Activated T-helper 17 cell treated with anti-CD3 and anti-CD28 coated beads, Interleukin-2, amount 50 U/mL, for 72 hours (primary cell): ENCODE data around the gene TRPV5. TPM values are rescaled to one million over a fixed set of nuclear protein-coding genes. Genes with fewer than 3 reads are reported as not detected.

Experiments
- ATAC-seq: fragments of 150-1000 bp; cut with Tn5 transposase; replicated peaks from 2 replicates; pipeline ENCODE4 v1.10.0; 2021; ENCODE audit warnings: mild to moderate bottlenecking, moderate library complexity
- H3K27ac Mint-ChIP-seq: one replicate; pipeline ENCODE4 v1.8.0; 2022; ENCODE audit warnings: mixed read lengths
- H3K27me3 Mint-ChIP-seq: one replicate; pipeline ENCODE4 v1.8.0; 2022; ENCODE audit warnings: mixed read lengths
- H3K36me3 Mint-ChIP-seq: one replicate; pipeline ENCODE4 v1.8.0; 2022; ENCODE audit warnings: low read depth, mild to moderate bottlenecking, mixed read lengths
- H3K4me1 Mint-ChIP-seq: one replicate; pipeline ENCODE4 v1.8.0; 2022; ENCODE audit warnings: mixed read lengths
- H3K4me3 Mint-ChIP-seq: one replicate; pipeline ENCODE4 v1.8.0; 2022; ENCODE audit warnings: mild to moderate bottlenecking, mixed read lengths
- H3K9me3 Mint-ChIP-seq: one replicate; pipeline ENCODE4 v1.8.0; 2022; ENCODE audit warnings: mixed read lengths
- total RNA-seq, 2 donors: library from RNA; stranded (reverse); gene quantifications; one replicate each; pipeline ENCODE4 v1.2.3, GENCODE V29; 2022

TRPV5 gene
- total RNA-seq, 2 donors from 2014 or later, result 0.13 TPM; not detected in 1

DNA sequence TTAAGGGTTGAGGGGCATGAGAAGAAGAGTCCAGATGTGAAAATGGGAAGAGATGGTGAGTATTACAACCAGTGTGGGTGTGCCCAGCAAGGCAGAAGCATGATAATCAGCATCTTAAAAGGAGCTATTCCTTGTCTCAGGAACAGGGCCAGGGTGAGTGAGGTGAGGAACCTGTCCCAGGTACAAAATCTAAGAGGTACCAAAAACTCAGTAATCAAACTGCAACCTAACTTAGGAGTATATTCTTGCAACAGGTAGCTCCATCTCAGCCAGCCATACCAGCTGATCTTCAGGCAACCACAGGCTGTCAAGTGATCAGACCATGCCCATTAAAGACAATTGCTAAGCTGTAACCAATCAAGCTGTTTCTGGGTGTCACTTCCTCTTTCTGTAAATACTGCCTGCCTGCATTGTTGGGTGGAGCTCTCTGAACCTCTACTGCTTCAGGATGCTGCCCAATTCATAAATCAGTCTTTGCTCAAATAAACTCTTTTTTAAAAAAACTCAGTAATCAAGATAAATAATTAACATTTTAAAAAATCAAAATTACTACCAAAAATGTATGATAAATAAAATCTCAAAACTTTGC is 21.2 kb upstream of the TRPV5 start:
- peaks cover 19% of the 10 kb centered on the region for H3K27me3 Mint-ChIP-seq
- no peaks in the 10 kb centered on the region for H3K4me1 Mint-ChIP-seq
- ATAC-seq, result no peak

DNA sequence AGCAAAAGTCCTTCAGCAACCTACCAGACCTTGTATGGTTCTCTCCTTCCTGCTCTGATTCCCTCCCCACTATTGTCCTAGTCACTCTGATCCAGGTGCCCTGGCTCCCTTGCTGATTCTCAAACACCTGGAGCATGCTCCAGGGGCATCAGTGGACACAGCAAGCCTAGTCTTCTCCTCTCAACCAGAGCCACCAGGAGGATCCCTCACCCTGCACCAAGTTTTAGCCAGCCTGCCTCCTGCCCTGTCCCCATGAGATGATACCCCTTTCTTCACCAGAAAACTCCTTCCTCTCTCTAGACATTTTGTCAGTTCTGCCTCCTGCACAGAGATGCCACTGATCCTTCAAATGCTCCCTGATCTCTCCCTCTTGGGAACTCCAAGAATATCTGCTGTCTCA is 16.7 kb upstream of the TRPV5 start:
- peaks cover 10% of the 10 kb centered on the region for H3K9me3 Mint-ChIP-seq
- H3K4me3 Mint-ChIP-seq, result no peak overlapping the region
- H3K36me3 Mint-ChIP-seq, result no peaks in the 10 kb centered on the region
- peaks cover 17% of the 10 kb centered on the region for H3K27me3 Mint-ChIP-seq
- no peak for ATAC-seq
- H3K27ac Mint-ChIP-seq, result no peak overlapping the region
- H3K4me1 Mint-ChIP-seq, result no peaks in the 10 kb centered on the region

More for the DNA sequence above, 21.2 kb upstream of the TRPV5 start:
- H3K27ac Mint-ChIP-seq, result no peak overlapping the region
- no peaks in the 10 kb centered on the region for H3K36me3 Mint-ChIP-seq
- peaks cover 19% of the 10 kb centered on the region for H3K9me3 Mint-ChIP-seq
- H3K4me3 Mint-ChIP-seq, result no peak overlapping the region

DNA sequence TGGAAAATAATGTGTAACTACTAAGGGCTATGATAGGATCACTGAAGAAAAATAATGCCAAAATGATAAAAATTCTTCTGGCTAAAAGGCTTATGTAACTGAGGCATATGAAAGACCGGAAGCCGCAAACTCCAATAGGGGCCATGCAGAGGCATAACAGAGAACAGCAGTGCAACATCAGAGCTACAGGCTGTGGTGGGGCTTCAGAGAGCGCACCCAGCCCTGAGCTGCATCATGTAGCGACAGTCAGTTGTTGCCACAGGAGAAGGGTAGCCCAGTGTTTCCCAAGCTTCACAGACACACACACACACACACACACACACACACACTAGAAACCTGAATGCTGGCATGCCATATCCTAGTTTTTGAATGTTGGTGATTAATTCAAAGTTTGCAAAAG is 15.1 kb upstream of the TRPV5 start:
- no peaks in the 10 kb centered on the region for H3K4me1 Mint-ChIP-seq
- no peak overlapping the region for H3K4me3 Mint-ChIP-seq

DNA sequence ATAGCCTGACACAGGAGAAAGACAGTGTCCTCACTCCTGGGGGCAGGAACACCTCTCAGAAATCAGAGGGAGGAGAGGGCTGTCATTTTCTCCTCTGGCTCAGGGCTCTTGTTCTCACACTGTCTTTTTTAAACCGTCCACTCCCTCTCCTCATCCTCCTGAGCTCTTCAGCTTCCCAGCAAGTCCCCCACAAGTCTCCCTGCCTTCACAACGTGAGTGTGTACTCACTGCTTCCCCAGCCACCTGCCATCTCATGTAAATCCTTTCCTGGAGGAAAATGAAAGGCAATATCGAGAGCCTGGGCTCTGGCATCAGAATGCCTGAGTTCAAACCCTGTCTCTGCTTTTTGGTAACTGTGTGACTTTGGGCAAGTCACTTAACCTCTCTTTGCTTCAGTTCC is 11.5 kb upstream of the TRPV5 start:
- Mint-ChIP-seq H3K27me3 (peaks cover 40% of the 10 kb centered on the region), H3K9me3 (no peaks in the 10 kb centered on the region), H3K27ac (peak overlapping the region; percentile 38), H3K4me1 (no peaks in the 10 kb centered on the region), H3K36me3 (no peaks in the 10 kb centered on the region), H3K4me3 (no peak overlapping the region)
- no peak for ATAC-seq

More for the DNA sequence above, 15.1 kb upstream of the TRPV5 start:
- ATAC-seq, result no peak
- Mint-ChIP-seq H3K27me3 (peaks cover 28% of the 10 kb centered on the region), H3K9me3 (peaks cover under 1% of the 10 kb centered on the region), H3K36me3 (no peaks in the 10 kb centered on the region), H3K27ac (no peak overlapping the region)

GRCh38 chr7:142943706-142944268 is 10.2 kb upstream of the TRPV5 start:
- H3K27me3 Mint-ChIP-seq, result peaks cover 38% of the 10 kb centered on the region
- H3K4me1 Mint-ChIP-seq, result peaks cover 3% of the 10 kb centered on the region
- H3K9me3 Mint-ChIP-seq, result no peaks in the 10 kb centered on the region
- ATAC-seq, result no peak
- peak overlapping the region; percentile 28 for H3K27ac Mint-ChIP-seq
- no peaks in the 10 kb centered on the region for H3K36me3 Mint-ChIP-seq
- H3K4me3 Mint-ChIP-seq, result no peak overlapping the region

DNA sequence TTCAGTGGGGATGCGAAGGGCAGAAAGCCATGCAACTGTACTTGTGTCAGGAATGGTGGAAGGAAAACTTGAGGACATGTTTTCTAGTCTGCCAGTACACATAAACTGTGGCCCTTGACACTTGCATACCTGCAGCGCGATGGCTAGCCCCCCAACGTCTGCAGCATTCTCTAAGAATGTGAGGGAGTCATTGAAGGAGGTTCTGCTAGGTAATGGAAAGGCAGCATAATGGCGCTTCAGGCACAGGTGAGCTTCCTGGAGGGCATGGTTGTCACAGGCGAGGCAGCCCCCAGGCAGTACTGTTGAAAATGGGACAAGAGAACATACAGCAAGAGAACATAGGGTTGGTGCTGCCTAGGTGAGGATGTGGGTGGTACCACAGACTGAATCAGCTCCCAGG is 9.2 kb upstream of the TRPV5 start:
- Mint-ChIP-seq H3K4me1 (peaks cover 6% of the 10 kb centered on the region), H3K9me3 (no peaks in the 10 kb centered on the region), H3K27me3 (peaks cover 34% of the 10 kb centered on the region), H3K36me3 (no peaks in the 10 kb centered on the region), H3K4me3 (no peak overlapping the region), H3K27ac (no peak overlapping the region)
- ATAC-seq, result no peak

DNA sequence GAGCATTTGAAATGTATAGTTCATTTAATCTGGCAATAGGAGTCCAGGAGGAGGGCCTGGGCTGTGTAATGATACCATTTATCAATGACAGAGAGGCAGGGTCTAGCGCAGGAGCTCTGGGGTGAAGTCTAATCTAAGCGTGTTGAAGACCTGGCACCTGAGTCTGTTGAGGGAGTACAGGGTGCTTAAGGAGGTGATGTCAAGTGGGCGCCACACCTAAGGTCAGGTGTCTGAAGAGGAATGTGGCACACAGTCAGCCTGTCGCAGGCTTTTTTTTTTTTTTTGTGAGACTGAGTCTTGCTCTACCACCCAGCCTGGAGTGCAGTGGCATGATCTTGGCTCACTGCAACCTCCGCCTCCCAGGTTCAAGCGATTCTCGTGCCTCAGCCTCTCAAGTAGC is 8.0 kb upstream of the TRPV5 start:
- H3K36me3 Mint-ChIP-seq, result no peaks in the 10 kb centered on the region
- H3K4me3 Mint-ChIP-seq, result no peak overlapping the region
- H3K27ac Mint-ChIP-seq, result no peak overlapping the region
- no peak for ATAC-seq
- H3K27me3 Mint-ChIP-seq, result peaks cover 34% of the 10 kb centered on the region
- no peaks in the 10 kb centered on the region for H3K9me3 Mint-ChIP-seq
- H3K4me1 Mint-ChIP-seq, result peaks cover 6% of the 10 kb centered on the region

DNA sequence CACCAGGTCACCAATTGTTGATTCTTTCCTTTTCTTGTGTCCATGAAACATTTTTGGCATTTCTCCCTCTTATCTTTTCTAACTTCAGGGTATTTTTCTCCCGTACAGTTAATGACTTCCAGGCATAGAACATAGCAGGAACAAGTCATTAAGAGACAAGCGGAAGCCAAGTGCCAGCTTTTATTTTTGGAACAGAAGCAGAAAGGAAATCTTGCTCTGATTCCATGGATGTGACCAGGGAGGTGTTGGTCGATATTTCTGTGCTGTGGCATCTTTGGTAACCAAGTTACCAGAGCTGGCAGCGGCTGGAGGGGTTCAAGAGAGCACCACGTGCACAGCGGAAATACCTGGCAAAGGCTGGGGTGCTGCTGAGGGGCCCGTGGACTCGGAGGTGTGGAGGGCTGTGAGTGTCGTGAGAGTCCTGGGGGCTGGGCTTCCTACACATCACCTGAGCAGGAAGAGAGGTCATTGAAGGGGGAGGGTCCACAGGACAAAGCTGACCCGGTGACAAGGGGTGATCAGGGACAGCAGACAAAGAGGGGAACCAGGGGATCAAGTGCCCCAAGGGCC is 7.5 kb upstream of the TRPV5 start:
- H3K36me3 Mint-ChIP-seq, result no peaks in the 10 kb centered on the region
- H3K4me1 Mint-ChIP-seq, result peaks cover 6% of the 10 kb centered on the region
- ATAC-seq, result no peak
- no peak overlapping the region for H3K4me3 Mint-ChIP-seq
- H3K27me3 Mint-ChIP-seq, result peaks cover 34% of the 10 kb centered on the region
- no peak overlapping the region for H3K27ac Mint-ChIP-seq
- H3K9me3 Mint-ChIP-seq, result no peaks in the 10 kb centered on the region

DNA sequence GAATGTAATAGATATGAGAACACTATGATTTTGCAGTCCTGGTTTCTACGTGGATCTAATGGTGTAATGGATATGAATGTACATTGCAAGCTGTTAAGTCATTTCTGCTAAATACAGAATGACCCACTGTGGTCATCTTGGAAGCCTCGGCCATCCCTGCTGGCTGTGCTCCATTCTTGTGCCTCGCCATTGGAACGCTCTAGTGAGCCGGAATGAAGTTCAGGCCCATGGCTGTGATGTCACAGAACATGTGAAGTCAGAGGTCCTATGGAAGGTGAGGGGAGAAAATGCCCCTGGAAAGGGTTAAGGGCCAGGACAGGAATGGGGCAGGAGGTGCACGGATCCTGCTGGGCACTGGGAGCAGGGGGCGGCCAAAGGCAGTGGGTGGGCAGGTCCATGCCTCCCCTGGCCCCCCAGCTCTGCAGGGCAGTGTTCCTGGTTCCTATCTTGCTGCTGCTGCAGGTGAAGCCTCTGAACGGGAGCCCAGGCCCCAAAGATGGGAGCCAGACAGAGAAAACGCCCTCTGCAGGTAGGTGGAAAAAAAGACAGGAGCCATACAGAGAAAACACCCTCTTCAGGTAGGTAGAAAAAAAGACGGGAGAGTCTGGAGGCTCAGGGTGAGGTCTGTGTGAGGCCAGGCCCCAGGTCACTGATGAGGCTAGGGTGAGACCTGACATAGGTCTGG is 5.8 kb upstream of the TRPV5 start, which contains the start of gene LLCFC1:
LLCFC1 (plus strand) TSS at position 259 of the 685 bp plus-strand sequence; CDS start at position 397, 138 bp downstream.
- H3K27ac Mint-ChIP-seq, result no peak within 1 kb of the TSS
- ATAC-seq, result no peak
- H3K27me3 Mint-ChIP-seq, result peaks cover 26% of the 10 kb centered on the region
- no peaks in the 10 kb centered on the region for H3K36me3 Mint-ChIP-seq
- H3K4me3 Mint-ChIP-seq, result no peak within 1 kb of the TSS
- peaks cover 6% of the 10 kb centered on the region for H3K4me1 Mint-ChIP-seq
- H3K9me3 Mint-ChIP-seq, result no peaks in the 10 kb centered on the region

- no peak overlapping the region for H3K4me3 Mint-ChIP-seq
These were observed 5.1 kb upstream of the TRPV5 start for GRCh38 chr7:142938611-142939010.

DNA sequence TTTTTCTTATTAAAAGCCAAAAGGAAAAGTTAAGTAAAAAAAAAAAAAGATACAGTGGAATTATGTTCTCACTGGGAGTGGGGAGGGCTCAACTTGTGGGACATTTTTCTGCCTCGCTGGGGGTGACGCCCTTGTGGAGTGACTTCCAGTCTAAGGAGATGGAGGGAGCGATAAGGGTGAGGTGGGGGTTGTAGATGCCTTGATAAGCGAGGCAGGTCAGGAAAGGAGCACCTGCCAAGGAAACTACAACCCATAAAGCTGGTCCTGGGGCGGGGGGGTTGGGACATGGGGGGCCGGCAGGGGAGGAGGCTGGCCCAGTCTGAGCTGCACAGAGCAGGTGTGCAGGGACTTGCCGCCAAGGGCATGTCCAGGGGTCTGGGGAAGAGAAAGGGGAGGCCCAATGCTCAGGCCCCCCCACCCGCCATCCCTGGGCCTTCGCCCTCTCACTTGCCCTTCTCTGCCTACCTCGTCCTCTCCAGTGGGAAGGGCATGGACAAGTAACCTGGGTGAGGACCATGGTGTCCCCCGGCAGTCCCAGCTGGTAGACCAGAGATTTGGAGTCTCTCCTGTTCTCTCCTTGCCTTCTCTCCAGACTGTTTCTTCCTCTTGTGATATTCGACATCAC is 2.5 kb upstream of the TRPV5 start:
- ATAC-seq, result no peak
- H3K4me1 Mint-ChIP-seq, result peaks cover 6% of the 10 kb centered on the region
- no peaks in the 10 kb centered on the region for H3K36me3 Mint-ChIP-seq

More at GRCh38 chr7:142938611-142939010, 5.1 kb upstream of the TRPV5 start:
- no peak for ATAC-seq
- no peaks in the 10 kb centered on the region for H3K9me3 Mint-ChIP-seq
- H3K36me3 Mint-ChIP-seq, result no peaks in the 10 kb centered on the region
- H3K27ac Mint-ChIP-seq, result no peak overlapping the region
- peaks cover 22% of the 10 kb centered on the region for H3K27me3 Mint-ChIP-seq
- peaks cover 6% of the 10 kb centered on the region for H3K4me1 Mint-ChIP-seq

GRCh38 chr7:142934056-142934455 is 510 bp upstream of the TRPV5 start:
- ATAC-seq, result no peak
- no peaks in the 10 kb centered on the region for H3K27me3 Mint-ChIP-seq
- H3K36me3 Mint-ChIP-seq, result no peaks in the 10 kb centered on the region
- H3K27ac Mint-ChIP-seq, result no peak overlapping the region
- H3K4me1 Mint-ChIP-seq, result peaks cover 6% of the 10 kb centered on the region
- H3K9me3 Mint-ChIP-seq, result no peaks in the 10 kb centered on the region
- H3K4me3 Mint-ChIP-seq, result no peak overlapping the region

More for the DNA sequence above, 2.5 kb upstream of the TRPV5 start:
- H3K9me3 Mint-ChIP-seq, result no peaks in the 10 kb centered on the region
- no peak overlapping the region for H3K27ac Mint-ChIP-seq
- peaks cover 4% of the 10 kb centered on the region for H3K27me3 Mint-ChIP-seq
- no peak overlapping the region for H3K4me3 Mint-ChIP-seq

- Mint-ChIP-seq H3K9me3 (no peaks in the 10 kb centered on the region), H3K27ac (no peak overlapping the region), H3K4me1 (no peaks in the 10 kb centered on the region), H3K36me3 (no peaks in the 10 kb centered on the region), H3K27me3 (no peaks in the 10 kb centered on the region), H3K4me3 (no peak overlapping the region)
- ATAC-seq, result no peak
These were observed 462 bp downstream of the TRPV5 start for GRCh38 chr7:142933092-142933475.

GRCh38 chr7:142932386-142933091 is 1.0 kb downstream of the TRPV5 start:
- H3K27me3 Mint-ChIP-seq, result no peaks in the 10 kb centered on the region
- H3K4me1 Mint-ChIP-seq, result no peaks in the 10 kb centered on the region
- ATAC-seq, result no peak
- H3K4me3 Mint-ChIP-seq, result no peak overlapping the region
- H3K36me3 Mint-ChIP-seq, result no peaks in the 10 kb centered on the region
- no peak overlapping the region for H3K27ac Mint-ChIP-seq
- no peaks in the 10 kb centered on the region for H3K9me3 Mint-ChIP-seq
